H1 (cell line): ENCODE data around the gene CCDC40. TPM values are rescaled to one million over a fixed set of nuclear protein-coding genes. Genes with fewer than 3 reads are reported as not detected.

ENCODE experiments used
- CTCF ChIA-PET: fragments of 300-600 bp; sonication (Branson Sonifier 250); formaldehyde crosslinking; loops from one replicate; lab custom pipeline; 2021; ENCODE audit not compliant: partially characterized antibody; lab: Charles Lee
- POLR2A ChIA-PET: fragments of 300-600 bp; sonication (Branson Sonifier 250); formaldehyde crosslinking; loops from one replicate; lab custom pipeline; 2021; ENCODE audit warnings: inconsistent platforms; ENCODE audit not compliant: partially characterized antibody; lab: Charles Lee
- DNase-seq, 2 experiments: peaks; one replicate each; pipeline versions ENCODE4 v3.0.0 to v3.0.0-alpha.2; 2010 to 2022; ENCODE audit warnings: low spot score in 2 of 2, low read depth in 1 of 2, mixed read lengths in 1 of 2
- FAIRE-seq: peaks from 2 replicates; lab custom pipeline; 2011; peaks lifted over from hg19 to GRCh38; lab: Jason Lieb, UNC
- H2AFZ ChIP-seq: 2 replicates; pipeline ENCODE4 v1.8.1; 2012; ENCODE audit warnings: low read length, inconsistent platforms
- H2AK5ac ChIP-seq: 2 replicates; pipeline ENCODE4 v1.6.1; 2013; ENCODE audit warnings: low read depth, low read length
- H2BK120ac ChIP-seq: replicated peaks from 2 replicates; pipeline ENCODE3; 2013; ENCODE audit warnings: low read depth, low read length, inconsistent platforms
- H2BK12ac ChIP-seq: 2 replicates; pipeline ENCODE4 v1.6.1; 2013; ENCODE audit warnings: low read depth, low read length
- H2BK15ac ChIP-seq: 2 replicates; pipeline ENCODE4 v1.6.1; 2013; ENCODE audit warnings: low read length
- H2BK20ac ChIP-seq: 2 replicates; pipeline ENCODE4 v1.6.1; 2013; ENCODE audit warnings: low read length
- H2BK5ac ChIP-seq: 2 replicates; pipeline ENCODE4 v1.6.1; 2013; ENCODE audit warnings: low read depth, low read length
- H3K14ac ChIP-seq: 2 replicates; pipeline ENCODE4 v1.6.1; 2013; ENCODE audit warnings: inconsistent platforms; ENCODE audit not compliant: insufficient read length
- H3K18ac ChIP-seq: 2 replicates; pipeline ENCODE4 v1.6.1; 2013; ENCODE audit warnings: low read length; ENCODE audit errors: extremely low read depth
- H3K23ac ChIP-seq: 2 replicates; pipeline ENCODE4 v1.6.1; 2013; ENCODE audit warnings: inconsistent platforms; ENCODE audit not compliant: insufficient read length
- H3K23me2 ChIP-seq: 2 replicates; pipeline ENCODE4 v1.6.1; 2013; ENCODE audit warnings: low read depth, low read length
- H3K27ac ChIP-seq: 2 replicates; pipeline ENCODE4 v1.6.1; 2011; ENCODE audit warnings: low read depth, low read length, inconsistent platforms
- H3K27me3 ChIP-seq, 4 experiments: replicated peaks in 1 of 4; 1 replicate in 1 of 4; 2 replicates in 3 of 4; pipeline versions ENCODE4 v1.6.1 to v1.8.1; 2011 to 2013; ENCODE audit warnings: low read length in 3 of 4, mild to moderate bottlenecking in 3 of 4, inconsistent platforms in 2 of 4, mixed read lengths in 2 of 4, moderate library complexity in 1 of 4; ENCODE audit not compliant: control insufficient read depth in 3 of 4, insufficient read depth in 3 of 4; ENCODE audit errors: extremely low read depth in 1 of 4
- H3K36me3 ChIP-seq, 4 experiments: 2 replicates each; pipeline versions ENCODE4 v1.6.1 to v1.8.1; 2011 to 2013; ENCODE audit warnings: mild to moderate bottlenecking in 4 of 4, low read length in 3 of 4, moderate library complexity in 2 of 4, control low read depth in 1 of 4, inconsistent platforms in 1 of 4; ENCODE audit not compliant: insufficient read depth in 4 of 4, control insufficient read depth in 2 of 4
- H3K4ac ChIP-seq: replicated peaks from 2 replicates; pipeline ENCODE3; 2013; ENCODE audit warnings: low read length, low read depth, mixed read lengths, inconsistent platforms; ENCODE audit not compliant: insufficient read length
- H3K4me1 ChIP-seq, 4 experiments: replicated peaks in 1 of 4; 1 replicate in 1 of 4; 2 replicates in 3 of 4; pipeline versions ENCODE4 v1.6.1 to v1.8.1; 2011 to 2013; ENCODE audit warnings: low read length in 3 of 4, inconsistent platforms in 2 of 4, mixed read lengths in 1 of 4; ENCODE audit not compliant: insufficient read depth in 4 of 4, control insufficient read depth in 3 of 4
- H3K4me2 ChIP-seq, 2 experiments: 2 replicates each; pipeline versions ENCODE4 v1.6.1 to v1.8.1; 2011 to 2013; ENCODE audit warnings: low read depth in 2 of 2, low read length in 2 of 2, control low read depth in 1 of 2, inconsistent platforms in 1 of 2, mild to moderate bottlenecking in 1 of 2; ENCODE audit not compliant: insufficient read depth in 1 of 2
- H3K4me3 ChIP-seq, 4 experiments: fragments of 200-600, 300-600 bp in 1 of 4; sonication (generic), shearing (Covaris generic), sonication (Bioruptor Twin) in 1 of 4; 2 replicates each; pipeline versions ENCODE4 v1.5.1 to v1.8.1; 2011 to 2016; ENCODE audit warnings: low read length in 4 of 4, low read depth in 3 of 4, control low read depth in 2 of 4, inconsistent platforms in 2 of 4, mild to moderate bottlenecking in 2 of 4, mixed read lengths in 1 of 4, moderate library complexity in 1 of 4; ENCODE audit not compliant: insufficient read depth in 2 of 4; ENCODE audit errors: extremely low read depth in 1 of 4
- H3K56ac ChIP-seq: replicated peaks from 2 replicates; pipeline ENCODE3; 2013; ENCODE audit warnings: low read depth, mild to moderate bottlenecking, mixed read lengths, low read length, inconsistent platforms; ENCODE audit not compliant: insufficient read length
- H3K79me1 ChIP-seq: 2 replicates; pipeline ENCODE4 v1.6.1; 2013; ENCODE audit warnings: low read depth, low read length, control low read depth
- H3K79me2 ChIP-seq, 2 experiments: 2 replicates each; pipeline versions ENCODE4 v1.6.1 to v1.8.1; 2012 to 2013; ENCODE audit warnings: low read length in 2 of 2, mild to moderate bottlenecking in 2 of 2, inconsistent platforms in 1 of 2; ENCODE audit not compliant: insufficient read depth in 2 of 2, control insufficient read depth in 1 of 2
- H3K9ac ChIP-seq, 4 experiments: replicated peaks in 1 of 4; 1 replicate in 1 of 4; 2 replicates in 3 of 4; pipeline versions ENCODE4 v1.6.1 to v1.8.1; 2011 to 2013; ENCODE audit warnings: low read depth in 3 of 4, low read length in 3 of 4, control low read depth in 2 of 4, mild to moderate bottlenecking in 2 of 4, moderate library complexity in 2 of 4, inconsistent platforms in 1 of 4; ENCODE audit errors: extremely low read depth in 1 of 4
- H3K9me3 ChIP-seq, 2 experiments: 2 replicates each; pipeline versions ENCODE4 v1.6.1 to v1.8.1; 2012 to 2013; ENCODE audit warnings: mild to moderate bottlenecking in 2 of 2, moderate library complexity in 2 of 2, control low read depth in 1 of 2, inconsistent platforms in 1 of 2, low read depth in 1 of 2, low read length in 1 of 2, mixed read lengths in 1 of 2; ENCODE audit not compliant: insufficient read depth in 2 of 2
- H4K20me1 ChIP-seq, 2 experiments: replicated peaks in 1 of 2; 2 replicates each; pipeline versions ENCODE3 to v1.8.1; 2011 to 2013; ENCODE audit warnings: inconsistent platforms in 2 of 2, low read length in 2 of 2, mild to moderate bottlenecking in 1 of 2; ENCODE audit not compliant: insufficient read depth in 2 of 2, control insufficient read depth in 1 of 2
- H4K5ac ChIP-seq: 2 replicates; pipeline ENCODE4 v1.6.1; 2013; ENCODE audit warnings: low read length, low read depth, mixed read lengths, inconsistent platforms; ENCODE audit not compliant: insufficient read length
- H4K8ac ChIP-seq: 2 replicates; pipeline ENCODE4 v1.8.0; 2013; ENCODE audit warnings: mild to moderate bottlenecking, moderate library complexity, low read length, inconsistent platforms; ENCODE audit not compliant: insufficient read depth; ENCODE audit errors: extremely low read depth
- H4K91ac ChIP-seq: replicated peaks from 2 replicates; pipeline ENCODE3; 2013; ENCODE audit warnings: low read length, mixed read lengths, inconsistent platforms; ENCODE audit not compliant: insufficient read length
- CTCF ChIP-seq, 3 experiments: IDR thresholded peaks; 1 replicate in 2 of 3; 2 replicates in 1 of 3; pipeline versions ENCODE4 v1.5.1 to v1.6.1; 2011; ENCODE audit warnings: low read length in 3 of 3, mild to moderate bottlenecking in 3 of 3, inconsistent platforms in 2 of 3, low read depth in 1 of 3, moderate library complexity in 1 of 3; ENCODE audit not compliant: insufficient read depth in 1 of 3; ENCODE audit errors: control extremely low read depth in 1 of 3
- HDAC6 ChIP-seq: IDR thresholded peaks from one replicate; pipeline ENCODE4 v1.7.1; 2012; ENCODE audit warnings: low read depth, mild to moderate bottlenecking, inconsistent platforms, low read length, moderate library complexity
- JUN ChIP-seq: IDR thresholded peaks from 2 replicates; pipeline ENCODE4 v1.6.1; 2011; ENCODE audit warnings: low read depth, mild to moderate bottlenecking, improper control_type of control experiment, low read length
- KDM1A ChIP-seq: fragments of 200-600, 300-600 bp; sonication (generic); IDR thresholded peaks from 2 replicates; pipeline ENCODE4 v1.7.1; 2016; ENCODE audit warnings: mild to moderate bottlenecking, low read length, borderline replicate concordance
- KDM5A ChIP-seq: fragments of 200-600 bp; IDR thresholded peaks from 2 replicates; pipeline ENCODE4 v1.7.1; 2012; ENCODE audit warnings: mild to moderate bottlenecking, low read length, inconsistent platforms, mixed read lengths
- NANOG ChIP-seq: IDR thresholded peaks from 2 replicates; pipeline ENCODE4 v1.6.1; 2011; ENCODE audit warnings: low read length, low read depth, mild to moderate bottlenecking, inconsistent platforms; ENCODE audit not compliant: insufficient read depth, poor library complexity, severe bottlenecking
- PHF8 ChIP-seq: fragments of 200-600 bp; sonication (generic); conservative IDR thresholded peaks from 2 replicates; pipeline ENCODE4 v1.7.1; 2012; ENCODE audit warnings: low read depth, mild to moderate bottlenecking, inconsistent platforms, low read length, moderate library complexity
- SIN3A ChIP-seq, 2 experiments: IDR thresholded peaks in 1 of 2; conservative IDR thresholded peaks in 1 of 2; 2 replicates each; pipeline ENCODE4 v1.6.1; 2011 to 2012; ENCODE audit warnings: low read length in 2 of 2, improper control_type of control experiment in 1 of 2, low read depth in 1 of 2, mild to moderate bottlenecking in 1 of 2
- SP1 ChIP-seq: IDR thresholded peaks from 2 replicates; pipeline ENCODE4 v1.6.1; 2011; ENCODE audit warnings: low read depth, low read length
- SP4 ChIP-seq: IDR thresholded peaks from 2 replicates; pipeline ENCODE4 v1.6.1; 2012; ENCODE audit warnings: low read length, inconsistent platforms
- WGBS, 2 experiments: shearing (Covaris generic) in 1 of 2; methylation state at CpG; one replicate each; pipeline versions ENCODE4 v1.1.6 to v1.1.7; 2013 to 2015; ENCODE audit warnings: low lambda C conversion rate in 2 of 2, mixed read lengths in 2 of 2, inconsistent platforms in 1 of 2, low coverage in 1 of 2, missing lambda C conversion rate in 1 of 2; ENCODE audit not compliant: insufficient replicate concordance in 2 of 2, insufficient coverage in 1 of 2, insufficient read length in 1 of 2; ENCODE audit errors: extremely low coverage in 1 of 2, missing lambda C conversion rate in 1 of 2; 5-methylcytosine and 5-hydroxymethylcytosine counted together
- polyA plus RNA-seq, 7 experiments: library from polyadenylated mRNA; depleted of rRNA in 3 of 7; stranded (reverse) in 5 of 7; unstranded in 2 of 7; fragments of >200 nt in 5 of 7; fragments of 200-250 nt in 2 of 7; gene quantifications; 1 replicate in 5 of 7; 2 replicates in 1 of 7; 4 replicates in 1 of 7; pipeline versions ENCODE4 v1.2.1 to v1.2.3, GENCODE V29; 2011 to 2013; ENCODE audit warnings: missing spikeins in 2 of 7, mixed read lengths in 2 of 7
- total RNA-seq: library from RNA; stranded (reverse); fragmentation: NEBNext Ultra II Directional; extraction: Animal tissue kit (Norgen Biotek cat#: 25700); gene quantifications from 2 replicates; pipeline ENCODE4 v1.2.1, GENCODE V29; 2021

Gene CCDC40
- total and polyA plus RNA-seq, 2 of the 8 experiments (the other 6 are each of a cell fraction or from before 2014, with no cell fraction given), result 4.1 to 11.5 TPM

GRCh38 chr17:80104321-80104955 is 68.0 kb downstream of the CCDC40 start:
- Histone ChIP-seq H2BK120ac (no peak overlapping the region), H2BK5ac (no peak overlapping the region), H2BK20ac (no peak overlapping the region), H2AK5ac (no peak overlapping the region), H3K27me3 (peaks cover 0 to 9% (median 5%) of the 10 kb centered on the region in 4 experiments; a peak in 3 of 7 replicates), H4K20me1 (no peaks in the 10 kb centered on the region), H3K56ac (no peak overlapping the region), H4K5ac (no peak overlapping the region), H3K4me1 (peaks cover 0 to 7% (median 1%) of the 10 kb centered on the region in 4 experiments; a peak in 4 of 7 replicates), H3K36me3 (no peaks in the 10 kb centered on the region), H3K79me2 (no peaks in the 10 kb centered on the region), H3K9ac (no peak overlapping the region), H3K4me3 (no peak overlapping the region), H2BK12ac (no peak overlapping the region), H3K14ac (no peak overlapping the region), H3K9me3 (no peaks in the 10 kb centered on the region), H3K18ac (no peak overlapping the region; the same call in 1 of the 2 replicates), H3K23ac (no peak overlapping the region), H2BK15ac (no peak overlapping the region), H4K91ac (no peak overlapping the region), H3K4me2 (no peak overlapping the region), H2AFZ (no peak overlapping the region), H3K27ac (no peak overlapping the region; the same call in 1 of the 2 replicates)
- no peak for DNase-seq
- ChIA-PET POLR2A (interaction anchor here (1.0 to 1.4 kb wide), 5 partner anchors 10 to 110 kb away, joined by 3 to 7 read pairs (median 6); no protein-coding TSS in a partner anchor), CTCF (interaction anchor here (0.8 to 6.8 kb wide), 9 partner anchors 9 to 86 kb away, joined by 3 to 43 read pairs (median 3); no protein-coding TSS in a partner anchor)
- 85% methylated on average over 26 of the region's 26 CpGs; no CpG with 5 or more reads in 1 of the 2 experiments for WGBS, 2 experiments
- no peak for FAIRE-seq
- no peak for TF ChIP-seq CTCF (IDR thresholded peaks at IDR 0.05; ENCODE audit: control extremely low read depth in 1 of 3, insufficient read depth in 1 of 3, low read depth in 1 of 3, low read length in 3 of 3)
- no peak for TF ChIP-seq PHF8
- no peak for TF ChIP-seq NANOG
- TF ChIP-seq KDM5A, result no peak
- no peak for TF ChIP-seq SP4
- TF ChIP-seq JUN, result no peak
- no peak for TF ChIP-seq KDM1A
- TF ChIP-seq SP1, result no peak
- TF ChIP-seq HDAC6, result no peak
- TF ChIP-seq SIN3A (conservative IDR thresholded peaks at IDR 0.05 in 1 of 2, IDR thresholded peaks at IDR 0.05 in 1 of 2; ENCODE audit: low read depth in 1 of 2, low read length in 2 of 2), result no peak
- TF ChIP-seq, all 59 proteins: peak for 0
- Histone ChIP-seq H3K79me1 (no peaks in the 10 kb centered on the region; the same call in 1 of the 2 replicates), H3K4ac (no peak overlapping the region), H4K8ac (no peak overlapping the region), H3K23me2 (peaks cover 8% of the 10 kb centered on the region; the same call in 1 of the 2 replicates)
